ENCODE results near the gene EYA4. TPM values are rescaled to one million over a fixed set of nuclear protein-coding genes. Genes with fewer than 3 reads are reported as not detected.

Gene EYA4
- total RNA-seq, 2 experiments from 2014 or later, result not detected

- TF ChIP-seq, protein P1, sequence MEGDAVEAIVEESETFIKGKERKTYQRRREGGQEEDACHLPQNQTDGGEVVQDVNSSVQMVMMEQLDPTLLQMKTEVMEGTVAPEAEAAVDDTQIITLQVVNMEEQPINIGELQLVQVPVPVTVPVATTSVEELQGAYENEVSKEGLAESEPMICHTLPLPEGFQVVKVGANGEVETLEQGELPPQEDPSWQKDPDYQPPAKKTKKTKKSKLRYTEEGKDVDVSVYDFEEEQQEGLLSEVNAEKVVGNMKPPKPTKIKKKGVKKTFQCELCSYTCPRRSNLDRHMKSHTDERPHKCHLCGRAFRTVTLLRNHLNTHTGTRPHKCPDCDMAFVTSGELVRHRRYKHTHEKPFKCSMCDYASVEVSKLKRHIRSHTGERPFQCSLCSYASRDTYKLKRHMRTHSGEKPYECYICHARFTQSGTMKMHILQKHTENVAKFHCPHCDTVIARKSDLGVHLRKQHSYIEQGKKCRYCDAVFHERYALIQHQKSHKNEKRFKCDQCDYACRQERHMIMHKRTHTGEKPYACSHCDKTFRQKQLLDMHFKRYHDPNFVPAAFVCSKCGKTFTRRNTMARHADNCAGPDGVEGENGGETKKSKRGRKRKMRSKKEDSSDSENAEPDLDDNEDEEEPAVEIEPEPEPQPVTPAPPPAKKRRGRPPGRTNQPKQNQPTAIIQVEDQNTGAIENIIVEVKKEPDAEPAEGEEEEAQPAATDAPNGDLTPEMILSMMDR (IDR thresholded peaks at IDR 0.05), result no peak
- DNase-seq (no peak), ATAC-seq (ENCODE audit: poor library complexity) (no peak)
- no peaks in the 10 kb centered on the region for H3K9me3 ChIP-seq (ENCODE audit: control insufficient read depth in 1 of 2, insufficient read depth in 1 of 2, low read length in 2 of 2)
- no peak overlapping the region for H3K4me3 ChIP-seq (ENCODE audit: low read length)
- Mint-ChIP-seq H3K4me3 (no peak overlapping the region), H3K27ac (no peak overlapping the region), H3K36me3 (ENCODE audit: low read depth) (no peaks in the 10 kb centered on the region), H3K4me1 (ENCODE audit: low read depth) (no peaks in the 10 kb centered on the region), H3K9me3 (no peaks in the 10 kb centered on the region), H3K27me3 (no peaks in the 10 kb centered on the region)
- ChIA-PET POLR2A (no interaction called here), CTCF (no interaction called here)
- no peaks in the 10 kb centered on the region for H3K27me3 ChIP-seq (ENCODE audit: control insufficient read depth in 1 of 2, insufficient read depth in 2 of 2, low read length in 2 of 2)
- no peaks in the 10 kb centered on the region for H3K4me1 ChIP-seq (ENCODE audit: insufficient read depth, low read length)
- no peak overlapping the region for H3K27ac ChIP-seq (ENCODE audit: low read depth in 1 of 2, low read length in 2 of 2)
- H3K36me3 ChIP-seq (ENCODE audit: insufficient read depth, low read length), result no peaks in the 10 kb centered on the region
- intact Hi-C loops (cut with DNase I, micrococcal nuclease), result no loop called here
Observed at GRCh38 chr6:133410638-133411435, 169.7 kb downstream of the EYA4 start.

- Mint-ChIP-seq H3K9me3 (no peaks in the 10 kb centered on the region), H3K36me3 (ENCODE audit: low read depth) (no peaks in the 10 kb centered on the region), H3K27me3 (no peaks in the 10 kb centered on the region), H3K27ac (no peak overlapping the region), H3K4me3 (no peak overlapping the region), H3K4me1 (ENCODE audit: low read depth) (no peaks in the 10 kb centered on the region)
- Histone ChIP-seq H3K9me3 (ENCODE audit: control insufficient read depth in 1 of 2, insufficient read depth in 1 of 2, low read length in 2 of 2) (no peaks in the 10 kb centered on the region), H3K4me1 (ENCODE audit: insufficient read depth, low read length) (no peaks in the 10 kb centered on the region), H3K27ac (ENCODE audit: low read depth in 1 of 2, low read length in 2 of 2) (no peak overlapping the region), H3K27me3 (ENCODE audit: control insufficient read depth in 1 of 2, insufficient read depth in 2 of 2, low read length in 2 of 2) (no peaks in the 10 kb centered on the region), H3K36me3 (ENCODE audit: insufficient read depth, low read length) (no peaks in the 10 kb centered on the region), H3K4me3 (ENCODE audit: low read length) (no peak overlapping the region)
- ChIA-PET CTCF (no interaction called here), POLR2A (no interaction called here)
- intact Hi-C loops (cut with DNase I, micrococcal nuclease), result no loop called here
- DNase-seq, result no peak
- TF ChIP-seq, protein P1 (IDR thresholded peaks at IDR 0.05), result no peak
- no peak for ATAC-seq (ENCODE audit: poor library complexity)
Observed at GRCh38 chr6:133411757-133412156, 170.6 kb downstream of the EYA4 start.

DNA sequence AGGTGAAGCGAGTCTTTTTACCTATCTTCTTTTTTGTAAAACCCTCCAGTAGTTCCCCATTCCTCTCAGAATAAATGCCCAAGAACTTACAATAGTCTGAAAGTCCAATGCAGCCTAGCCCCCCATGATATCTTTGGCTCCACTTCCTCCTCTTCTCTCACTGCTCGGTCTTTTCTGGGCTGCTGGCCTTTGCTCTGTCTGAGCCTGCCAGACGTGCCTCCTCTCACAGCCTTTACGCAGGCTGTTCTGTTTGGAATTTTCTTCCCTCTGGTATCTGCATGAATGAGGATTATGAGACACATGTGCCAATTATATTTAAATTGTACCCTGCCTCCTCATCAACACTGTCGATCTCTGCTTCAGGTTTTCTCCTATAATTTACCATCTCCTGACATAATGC lies 174.1 kb downstream of the EYA4 start:
- Histone ChIP-seq H3K9me3 (ENCODE audit: control insufficient read depth in 1 of 2, insufficient read depth in 1 of 2, low read length in 2 of 2) (no peaks in the 10 kb centered on the region), H3K4me1 (ENCODE audit: insufficient read depth, low read length) (no peaks in the 10 kb centered on the region), H3K4me3 (ENCODE audit: low read length) (no peak overlapping the region), H3K36me3 (ENCODE audit: insufficient read depth, low read length) (no peaks in the 10 kb centered on the region), H3K27me3 (ENCODE audit: control insufficient read depth in 1 of 2, insufficient read depth in 2 of 2, low read length in 2 of 2) (no peaks in the 10 kb centered on the region), H3K27ac (ENCODE audit: low read depth in 1 of 2, low read length in 2 of 2) (no peak overlapping the region)
- ATAC-seq (ENCODE audit: poor library complexity) (no peak), DNase-seq (no peak)
- CTCF ChIA-PET, result no interaction called here
- H3K27me3 Mint-ChIP-seq, result no peaks in the 10 kb centered on the region
- intact Hi-C loops (cut with DNase I, micrococcal nuclease), result no loop called here
- no peak overlapping the region for H3K4me3 Mint-ChIP-seq
- POLR2A ChIA-PET, result no interaction called here
- TF ChIP-seq, protein P1 (IDR thresholded peaks at IDR 0.05), result no peak
- H3K36me3 Mint-ChIP-seq (ENCODE audit: low read depth), result no peaks in the 10 kb centered on the region
- H3K4me1 Mint-ChIP-seq (ENCODE audit: low read depth), result no peaks in the 10 kb centered on the region
- no peak overlapping the region for H3K27ac Mint-ChIP-seq
- no peaks in the 10 kb centered on the region for H3K9me3 Mint-ChIP-seq
